Erythroblast (primary cell): ENCODE data around the gene KLHL22.

Experiments
- GATA1 ChIP-seq: IDR thresholded peaks from 2 replicates; pipeline ENCODE4 v1.6.1; 2011; ENCODE audit warnings: low read depth, mild to moderate bottlenecking, control low read depth, low read length, moderate library complexity
- POLR2A ChIP-seq: IDR thresholded peaks from 2 replicates; pipeline ENCODE4 v1.6.1; 2011; ENCODE audit warnings: mild to moderate bottlenecking, low read length

GRCh38 chr22:20436307-20436767, 59.3 kb downstream of the KLHL22 start:
- no peak for TF ChIP-seq POLR2A
- no peak for TF ChIP-seq GATA1
